ENCODE measurements around the gene TSPAN19.
"Not testable (repeated sequence)": the region's sequence is repeated elsewhere in the genome, so short reads cannot be mapped to it uniquely, and the experiment has no call there.

The TSPAN19 gene

DNA sequence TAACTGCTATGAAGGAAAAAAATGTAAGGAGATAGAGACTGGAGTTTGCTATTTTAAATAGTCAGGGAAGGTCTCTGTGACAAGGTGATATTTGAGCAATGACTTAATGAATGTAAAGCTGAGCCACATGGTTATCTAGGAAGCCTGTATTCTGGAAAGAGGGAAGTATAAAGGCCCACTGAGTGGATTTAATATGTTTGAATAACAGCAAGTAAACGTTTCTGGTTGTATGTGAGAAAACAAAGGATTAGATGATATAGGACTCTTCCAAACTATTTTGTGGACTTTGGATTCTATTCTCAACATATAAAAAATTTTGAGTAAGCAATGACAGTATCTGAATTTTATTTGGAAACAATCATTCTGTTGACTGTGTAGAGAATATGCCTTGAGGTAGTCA, 5.3 kb upstream of the TSPAN19 start:
- Histone ChIP-seq H3K27ac (ENCODE audit: insufficient read depth, low read depth, low read length, poor library complexity, severe bottlenecking) (no peak overlapping the region), H3K27me3 (ENCODE audit: control insufficient read depth, insufficient read depth, low read length, poor library complexity, severe bottlenecking) (no peaks in the 10 kb centered on the region), H3K9me3 (ENCODE audit: control insufficient read depth, low read length) (no peaks in the 10 kb centered on the region), H3K36me3 (ENCODE audit: control insufficient read depth, insufficient read depth, low read length) (no peaks in the 10 kb centered on the region), H3K4me1 (ENCODE audit: control insufficient read depth, insufficient read depth, low read length) (no peaks in the 10 kb centered on the region), H3K4me3 (ENCODE audit: insufficient read depth, low read depth, low read length) (no peak overlapping the region)
- WGBS, 2 experiments = 67 to 100% methylated on average over 1 of the region's 1 CpG

DNA sequence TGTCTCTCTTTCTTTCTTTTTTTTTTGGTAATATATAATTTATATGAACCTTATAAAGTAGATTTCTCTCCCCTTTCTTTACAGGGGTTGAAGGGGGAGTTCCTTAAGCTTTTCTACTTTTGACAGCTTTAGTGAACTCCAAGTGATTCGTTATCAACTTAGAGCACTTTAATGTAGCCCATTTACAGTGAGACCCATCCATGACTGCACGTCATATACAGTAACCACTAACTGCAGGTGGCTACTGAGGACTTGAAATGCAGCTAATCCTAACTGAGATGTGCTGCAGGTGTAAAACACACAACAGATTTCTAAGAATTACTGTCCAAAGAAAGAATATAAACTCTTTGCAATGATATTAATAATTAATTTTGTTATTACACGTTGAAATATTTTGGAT, 656 bp upstream of the TSPAN19 start:
- H3K9me3 ChIP-seq (ENCODE audit: control insufficient read depth, low read length) = no peaks in the 10 kb centered on the region
- peak overlapping the region; percentile 53 for H3K4me3 ChIP-seq (ENCODE audit: insufficient read depth, low read depth, low read length)
- peak overlapping the region; percentile 70 for H3K27ac ChIP-seq (ENCODE audit: insufficient read depth, low read depth, low read length, poor library complexity, severe bottlenecking)
- WGBS, 2 experiments = 4 to 8% methylated on average over 2 of the region's 3 CpGs
- H3K27me3 ChIP-seq (ENCODE audit: control insufficient read depth, insufficient read depth, low read length, poor library complexity, severe bottlenecking) = no peaks in the 10 kb centered on the region
- no peaks in the 10 kb centered on the region for H3K4me1 ChIP-seq (ENCODE audit: control insufficient read depth, insufficient read depth, low read length)
- H3K36me3 ChIP-seq (ENCODE audit: control insufficient read depth, insufficient read depth, low read length) = no peaks in the 10 kb centered on the region

- Histone ChIP-seq H3K4me1 (ENCODE audit: control insufficient read depth, insufficient read depth, low read length) (no peaks in the 10 kb centered on the region), H3K4me3 (ENCODE audit: insufficient read depth, low read depth, low read length) (no peak overlapping the region), H3K27ac (ENCODE audit: insufficient read depth, low read depth, low read length, poor library complexity, severe bottlenecking) (no peak overlapping the region), H3K36me3 (ENCODE audit: control insufficient read depth, insufficient read depth, low read length) (no peaks in the 10 kb centered on the region), H3K9me3 (ENCODE audit: control insufficient read depth, low read length) (no peaks in the 10 kb centered on the region), H3K27me3 (ENCODE audit: control insufficient read depth, insufficient read depth, low read length, poor library complexity, severe bottlenecking) (no peaks in the 10 kb centered on the region)
Observed at GRCh38 chr12:85029456-85029855, 6.6 kb downstream of the TSPAN19 start.

DNA sequence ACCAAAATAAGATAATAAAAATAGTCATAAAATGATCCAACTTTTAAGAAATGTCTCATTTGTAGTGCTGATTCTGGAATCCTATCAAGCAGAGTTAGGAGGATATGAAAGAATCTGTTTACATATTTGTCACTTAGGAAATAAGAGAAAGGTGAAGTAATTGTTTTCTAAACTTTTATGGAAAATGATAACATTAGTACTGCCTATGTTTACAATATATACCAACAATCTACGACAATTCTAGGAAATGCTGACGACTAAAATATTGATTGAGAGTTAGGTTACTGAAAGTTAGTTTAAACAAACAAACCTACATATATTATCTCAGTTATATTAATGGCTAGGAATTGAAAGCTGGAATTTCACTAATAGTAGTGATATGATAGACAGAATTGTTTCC, 18.0 kb downstream of the TSPAN19 start:
- Histone ChIP-seq H3K4me3 (ENCODE audit: insufficient read depth, low read depth, low read length) (no peak overlapping the region), H3K36me3 (ENCODE audit: control insufficient read depth, insufficient read depth, low read length) (no peaks in the 10 kb centered on the region), H3K27ac (ENCODE audit: insufficient read depth, low read depth, low read length, poor library complexity, severe bottlenecking) (no peak overlapping the region), H3K27me3 (ENCODE audit: control insufficient read depth, insufficient read depth, low read length, poor library complexity, severe bottlenecking) (no peaks in the 10 kb centered on the region), H3K4me1 (ENCODE audit: control insufficient read depth, insufficient read depth, low read length) (no peaks in the 10 kb centered on the region), H3K9me3 (ENCODE audit: control insufficient read depth, low read length) (no peaks in the 10 kb centered on the region)
- WGBS, 2 experiments = no CpG with 5 or more reads among the region's 2 CpGs

- no peaks in the 10 kb centered on the region for H3K9me3 ChIP-seq (ENCODE audit: control insufficient read depth, low read length)
- H3K36me3 ChIP-seq (ENCODE audit: control insufficient read depth, insufficient read depth, low read length) = no peaks in the 10 kb centered on the region
- H3K27me3 ChIP-seq (ENCODE audit: control insufficient read depth, insufficient read depth, low read length, poor library complexity, severe bottlenecking) = no peaks in the 10 kb centered on the region
- no peaks in the 10 kb centered on the region for H3K4me1 ChIP-seq (ENCODE audit: control insufficient read depth, insufficient read depth, low read length)
- no peak overlapping the region for H3K4me3 ChIP-seq (ENCODE audit: insufficient read depth, low read depth, low read length)
- H3K27ac ChIP-seq (ENCODE audit: insufficient read depth, low read depth, low read length, poor library complexity, severe bottlenecking) = no peak overlapping the region
Observed at GRCh38 chr12:85017618-85018017, 18.5 kb downstream of the TSPAN19 start.

GRCh38 chr12:85017133-85017532, 18.9 kb downstream of the TSPAN19 start:
- WGBS, 2 experiments = 86 to 96% methylated on average over 1 to 3 of the region's 3 CpGs
- H3K4me3 ChIP-seq (ENCODE audit: insufficient read depth, low read depth, low read length) = no peak overlapping the region

DNA sequence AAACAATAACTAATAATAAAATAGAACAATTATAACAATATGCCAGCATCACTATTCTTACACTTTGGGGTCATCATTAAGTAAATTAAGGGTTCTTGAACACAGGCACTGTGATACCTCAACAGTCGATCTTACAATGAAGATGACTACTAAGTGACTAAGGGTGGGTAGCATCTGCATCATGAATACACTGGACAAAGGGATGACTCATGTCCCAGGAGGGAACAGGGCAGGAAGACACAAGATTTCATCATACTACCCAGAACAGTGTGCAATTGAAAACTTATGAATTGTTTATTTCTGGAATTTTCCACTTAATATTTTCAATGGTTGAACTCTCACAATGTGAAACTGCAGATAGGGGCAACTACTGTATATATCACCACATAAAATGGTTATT, 19.7 kb downstream of the TSPAN19 start:
- H3K9me3 ChIP-seq (ENCODE audit: control insufficient read depth, low read length) = no peaks in the 10 kb centered on the region
- WGBS, 2 experiments = 95 to 100% methylated on average over 1 of the region's 1 CpG

More at GRCh38 chr12:85017133-85017532, 18.9 kb downstream of the TSPAN19 start:
- Histone ChIP-seq H3K36me3 (ENCODE audit: control insufficient read depth, insufficient read depth, low read length) (no peaks in the 10 kb centered on the region), H3K27me3 (ENCODE audit: control insufficient read depth, insufficient read depth, low read length, poor library complexity, severe bottlenecking) (no peaks in the 10 kb centered on the region), H3K9me3 (ENCODE audit: control insufficient read depth, low read length) (no peaks in the 10 kb centered on the region), H3K27ac (ENCODE audit: insufficient read depth, low read depth, low read length, poor library complexity, severe bottlenecking) (no peak overlapping the region), H3K4me1 (ENCODE audit: control insufficient read depth, insufficient read depth, low read length) (no peaks in the 10 kb centered on the region)

GRCh38 chr12:85007836-85008235, 28.2 kb downstream of the TSPAN19 start:
- Histone ChIP-seq H3K9me3 (ENCODE audit: control insufficient read depth, low read length) (no peaks in the 10 kb centered on the region), H3K4me1 (ENCODE audit: control insufficient read depth, insufficient read depth, low read length) (no peaks in the 10 kb centered on the region), H3K27me3 (ENCODE audit: control insufficient read depth, insufficient read depth, low read length, poor library complexity, severe bottlenecking) (no peaks in the 10 kb centered on the region), H3K27ac (ENCODE audit: insufficient read depth, low read depth, low read length, poor library complexity, severe bottlenecking) (no peak overlapping the region), H3K4me3 (ENCODE audit: insufficient read depth, low read depth, low read length) (no peak overlapping the region), H3K36me3 (ENCODE audit: control insufficient read depth, insufficient read depth, low read length) (no peaks in the 10 kb centered on the region)
- 67 to 74% methylated on average over 4 of the region's 4 CpGs for WGBS, 2 experiments

More for the DNA sequence above, 19.7 kb downstream of the TSPAN19 start:
- H3K36me3 ChIP-seq (ENCODE audit: control insufficient read depth, insufficient read depth, low read length) = no peaks in the 10 kb centered on the region
- no peaks in the 10 kb centered on the region for H3K4me1 ChIP-seq (ENCODE audit: control insufficient read depth, insufficient read depth, low read length)
- no peak overlapping the region for H3K4me3 ChIP-seq (ENCODE audit: insufficient read depth, low read depth, low read length)
- no peak overlapping the region for H3K27ac ChIP-seq (ENCODE audit: insufficient read depth, low read depth, low read length, poor library complexity, severe bottlenecking)
- H3K27me3 ChIP-seq (ENCODE audit: control insufficient read depth, insufficient read depth, low read length, poor library complexity, severe bottlenecking) = no peaks in the 10 kb centered on the region

GRCh38 chr12:85006206-85006605, 29.9 kb downstream of the TSPAN19 start:
- no peak overlapping the region for H3K4me3 ChIP-seq (ENCODE audit: insufficient read depth, low read depth, low read length)
- no peak overlapping the region for H3K27ac ChIP-seq (ENCODE audit: insufficient read depth, low read depth, low read length, poor library complexity, severe bottlenecking)
- H3K4me1 ChIP-seq (ENCODE audit: control insufficient read depth, insufficient read depth, low read length) = no peaks in the 10 kb centered on the region
- no peaks in the 10 kb centered on the region for H3K27me3 ChIP-seq (ENCODE audit: control insufficient read depth, insufficient read depth, low read length, poor library complexity, severe bottlenecking)
- WGBS, 2 experiments = 100% methylated on average over 1 of the region's 1 CpG; no CpG with 5 or more reads in 1 of the 2 experiments
- no peaks in the 10 kb centered on the region for H3K36me3 ChIP-seq (ENCODE audit: control insufficient read depth, insufficient read depth, low read length)
- H3K9me3 ChIP-seq (ENCODE audit: control insufficient read depth, low read length) = no peaks in the 10 kb centered on the region

DNA sequence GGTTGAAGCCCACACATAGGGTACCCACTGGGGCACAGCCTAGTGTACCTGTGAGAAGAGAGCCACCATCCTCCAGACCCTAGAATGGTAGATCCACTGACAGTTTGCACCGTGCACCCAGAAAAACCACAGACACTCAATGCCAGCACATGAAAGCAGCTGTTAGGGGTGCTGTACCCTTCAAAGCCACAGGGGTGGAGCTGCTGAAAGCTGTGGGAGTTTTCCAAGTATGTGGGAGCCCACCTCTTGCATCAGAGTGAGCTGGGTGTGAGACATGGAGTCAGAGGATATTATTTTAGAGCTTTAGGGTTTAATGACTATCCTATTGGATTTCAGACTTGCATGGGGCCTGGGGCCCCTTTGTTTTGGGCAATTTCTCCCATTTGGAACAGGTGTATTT, 30.5 kb downstream of the TSPAN19 start:
- Histone ChIP-seq H3K4me1 (ENCODE audit: control insufficient read depth, insufficient read depth, low read length) (no peaks in the 10 kb centered on the region), H3K27me3 (ENCODE audit: control insufficient read depth, insufficient read depth, low read length, poor library complexity, severe bottlenecking) (no peaks in the 10 kb centered on the region), H3K27ac (ENCODE audit: insufficient read depth, low read depth, low read length, poor library complexity, severe bottlenecking) (no peak overlapping the region), H3K36me3 (ENCODE audit: control insufficient read depth, insufficient read depth, low read length) (no peaks in the 10 kb centered on the region), H3K9me3 (ENCODE audit: control insufficient read depth, low read length) (no peaks in the 10 kb centered on the region), H3K4me3 (ENCODE audit: insufficient read depth, low read depth, low read length) (no peak overlapping the region)
- 90 to 100% methylated on average over 1 of the region's 1 CpG for WGBS, 2 experiments

- WGBS, 2 experiments = 31 to 52% methylated on average over 2 of the region's 2 CpGs
- not testable (repeated sequence) for H3K9me3 ChIP-seq (ENCODE audit: control insufficient read depth, low read length); H3K27me3 ChIP-seq (ENCODE audit: control insufficient read depth, insufficient read depth, low read length, poor library complexity, severe bottlenecking); H3K4me3 ChIP-seq (ENCODE audit: insufficient read depth, low read depth, low read length); H3K27ac ChIP-seq (ENCODE audit: insufficient read depth, low read depth, low read length, poor library complexity, severe bottlenecking); H3K4me1 ChIP-seq (ENCODE audit: control insufficient read depth, insufficient read depth, low read length); H3K36me3 ChIP-seq (ENCODE audit: control insufficient read depth, insufficient read depth, low read length)
Observed at GRCh38 chr12:85005047-85005446, 31.0 kb downstream of the TSPAN19 start.

All from ectodermal cell (in vitro differentiated cells).